DND-41 (cell line): ENCODE results near the gene CD93.

ENCODE experiments used
- ATAC-seq: fragments of 200-7000 bp; cut with Tn5 transposase; 3 replicates; pipeline ENCODE4 v1.9.1; 2021; ENCODE audit warnings: low read depth; ENCODE audit not compliant: insufficient read depth
- DNase-seq: peaks from one replicate; pipeline ENCODE4 v3.0.0-alpha.2; 2020
- H2AFZ ChIP-seq: 2 replicates; pipeline ENCODE4 v1.6.0; 2012; ENCODE audit warnings: low read depth, low read length
- H3K27ac ChIP-seq: 2 replicates; pipeline ENCODE4 v1.5.1; 2012; ENCODE audit warnings: low read length, inconsistent platforms
- H3K27me3 ChIP-seq: fragments of 200-600 bp; sonication (generic); 2 replicates; pipeline ENCODE4 v1.6.0; 2012; ENCODE audit warnings: low read length, mild to moderate bottlenecking, inconsistent platforms; ENCODE audit not compliant: insufficient read depth, poor library complexity
- H3K36me3 ChIP-seq: 2 replicates; pipeline ENCODE4 v1.5.1; 2012; ENCODE audit warnings: low read length, inconsistent platforms; ENCODE audit not compliant: insufficient read depth
- H3K4me1 ChIP-seq: 2 replicates; pipeline ENCODE4 v1.5.1; 2012; ENCODE audit warnings: mild to moderate bottlenecking, low read length; ENCODE audit not compliant: insufficient read depth
- H3K4me2 ChIP-seq: 2 replicates; pipeline ENCODE4 v1.6.0; 2012; ENCODE audit warnings: mild to moderate bottlenecking, moderate library complexity, low read length, inconsistent platforms; ENCODE audit not compliant: insufficient read depth
- H3K4me3 ChIP-seq, 2 experiments: fragments of 200-600 bp in 1 of 2; shearing (Covaris generic) in 1 of 2; 2 replicates each; pipeline ENCODE4 v1.5.1; 2012 to 2016; ENCODE audit warnings: inconsistent platforms in 2 of 2, low read length in 2 of 2, mild to moderate bottlenecking in 2 of 2, low read depth in 1 of 2, moderate library complexity in 1 of 2
- H3K79me2 ChIP-seq: 2 replicates; pipeline ENCODE4 v1.6.0; 2012; ENCODE audit warnings: low read length, inconsistent platforms; ENCODE audit not compliant: insufficient read depth
- H3K9ac ChIP-seq: 2 replicates; pipeline ENCODE4 v1.6.0; 2012; ENCODE audit warnings: low read depth, mild to moderate bottlenecking, inconsistent platforms, low read length, moderate library complexity
- H3K9me3 ChIP-seq: 2 replicates; pipeline ENCODE4 v1.5.1; 2012; ENCODE audit warnings: low read length, moderate library complexity, mild to moderate bottlenecking, inconsistent platforms; ENCODE audit not compliant: insufficient read depth, severe bottlenecking
- H4K20me1 ChIP-seq: 2 replicates; pipeline ENCODE4 v1.6.0; 2012; ENCODE audit warnings: low read length; ENCODE audit not compliant: insufficient read depth
- CTCF ChIP-seq: IDR thresholded peaks from 2 replicates; pipeline ENCODE4 v1.5.1; 2012; ENCODE audit warnings: borderline replicate concordance, low read length, moderate library complexity, mild to moderate bottlenecking; ENCODE audit not compliant: poor library complexity, severe bottlenecking; ENCODE audit errors: extremely low read depth
- EZH2 ChIP-seq: IDR thresholded peaks from 3 replicates; pipeline ENCODE4 v1.6.1; 2012; ENCODE audit warnings: borderline replicate concordance, low read depth, mild to moderate bottlenecking, moderate library complexity, low read length, inconsistent platforms; ENCODE audit not compliant: severe bottlenecking

CD93 gene

GRCh38 chr20:23115822-23116221, 29.7 kb upstream of the CD93 start:
- Histone ChIP-seq H3K9ac (peak overlapping the region; percentile 3; the same call in 1 of the 2 replicates), H2AFZ (no peak overlapping the region), H3K79me2 (peaks cover 15% of the 10 kb centered on the region), H3K36me3 (no peaks in the 10 kb centered on the region), H3K4me1 (peaks cover 100% of the 10 kb centered on the region), H3K4me2 (no peak overlapping the region), H3K4me3 (no peak overlapping the region), H3K9me3 (no peaks in the 10 kb centered on the region), H3K27me3 (no peaks in the 10 kb centered on the region), H3K27ac (peak overlapping the region; percentile 94), H4K20me1 (no peaks in the 10 kb centered on the region)
- ATAC-seq (peak; percentile 53), DNase-seq (peak; percentile 45)
- no peak for TF ChIP-seq CTCF
- TF ChIP-seq EZH2, result no peak

- no peaks in the 10 kb centered on the region for H3K9me3 ChIP-seq
- H3K79me2 ChIP-seq, result peaks cover 4% of the 10 kb centered on the region; the same call in 1 of the 2 replicates
- peaks cover 93% of the 10 kb centered on the region for H3K4me1 ChIP-seq
- H3K4me3 ChIP-seq, result no peak overlapping the region
- DNase-seq, result no peak
- H3K9ac ChIP-seq, result peak overlapping the region; percentile 14
- H3K4me2 ChIP-seq, result no peak overlapping the region
- peak overlapping the region; percentile 94 for H3K27ac ChIP-seq
- no peaks in the 10 kb centered on the region for H4K20me1 ChIP-seq
- no peak for ATAC-seq
- H3K27me3 ChIP-seq, result no peaks in the 10 kb centered on the region
- H2AFZ ChIP-seq, result no peak overlapping the region
- TF ChIP-seq CTCF (no peak), EZH2 (no peak)
- H3K36me3 ChIP-seq, result no peaks in the 10 kb centered on the region
These were observed 28.4 kb upstream of the CD93 start for GRCh38 chr20:23114448-23115082.

- Histone ChIP-seq H2AFZ (no peak overlapping the region), H3K4me1 (peaks cover 87% of the 10 kb centered on the region), H3K79me2 (no peaks in the 10 kb centered on the region), H3K27me3 (no peaks in the 10 kb centered on the region), H3K36me3 (no peaks in the 10 kb centered on the region), H3K9me3 (no peaks in the 10 kb centered on the region), H4K20me1 (no peaks in the 10 kb centered on the region), H3K9ac (peak overlapping the region; percentile 14), H3K4me2 (no peak overlapping the region), H3K4me3 (no peak overlapping the region), H3K27ac (peak overlapping the region; percentile 94)
- TF ChIP-seq EZH2, result no peak
- no peak for TF ChIP-seq CTCF
- DNase-seq (no peak), ATAC-seq (no peak)
These were observed 27.9 kb upstream of the CD93 start for GRCh38 chr20:23114018-23114417.

GRCh38 chr20:23112595-23112994, 26.5 kb upstream of the CD93 start:
- peak overlapping the region; percentile 94 for H3K27ac ChIP-seq
- DNase-seq (peak; percentile 61), ATAC-seq (peak; percentile 61)
- H3K4me1 ChIP-seq, result peaks cover 73% of the 10 kb centered on the region
- H3K4me3 ChIP-seq, result no peak overlapping the region
- 0 out of 2 replicates have a peak overlapping the region, but pooled peaks have one; percentile 14 for H3K9ac ChIP-seq
- no peak for TF ChIP-seq EZH2
- peak; percentile 5 for TF ChIP-seq CTCF
- H3K4me2 ChIP-seq, result no peak overlapping the region
- H3K9me3 ChIP-seq, result no peaks in the 10 kb centered on the region
- H4K20me1 ChIP-seq, result no peaks in the 10 kb centered on the region
- no peaks in the 10 kb centered on the region for H3K36me3 ChIP-seq
- no peak overlapping the region for H2AFZ ChIP-seq
- no peaks in the 10 kb centered on the region for H3K79me2 ChIP-seq
- no peaks in the 10 kb centered on the region for H3K27me3 ChIP-seq
